ENCODE results near the gene LTBP4.
A peak's percentile ranks its signal among the peaks of the same experiment; 100 is the strongest.

- TF ChIP-seq, protein P1, sequence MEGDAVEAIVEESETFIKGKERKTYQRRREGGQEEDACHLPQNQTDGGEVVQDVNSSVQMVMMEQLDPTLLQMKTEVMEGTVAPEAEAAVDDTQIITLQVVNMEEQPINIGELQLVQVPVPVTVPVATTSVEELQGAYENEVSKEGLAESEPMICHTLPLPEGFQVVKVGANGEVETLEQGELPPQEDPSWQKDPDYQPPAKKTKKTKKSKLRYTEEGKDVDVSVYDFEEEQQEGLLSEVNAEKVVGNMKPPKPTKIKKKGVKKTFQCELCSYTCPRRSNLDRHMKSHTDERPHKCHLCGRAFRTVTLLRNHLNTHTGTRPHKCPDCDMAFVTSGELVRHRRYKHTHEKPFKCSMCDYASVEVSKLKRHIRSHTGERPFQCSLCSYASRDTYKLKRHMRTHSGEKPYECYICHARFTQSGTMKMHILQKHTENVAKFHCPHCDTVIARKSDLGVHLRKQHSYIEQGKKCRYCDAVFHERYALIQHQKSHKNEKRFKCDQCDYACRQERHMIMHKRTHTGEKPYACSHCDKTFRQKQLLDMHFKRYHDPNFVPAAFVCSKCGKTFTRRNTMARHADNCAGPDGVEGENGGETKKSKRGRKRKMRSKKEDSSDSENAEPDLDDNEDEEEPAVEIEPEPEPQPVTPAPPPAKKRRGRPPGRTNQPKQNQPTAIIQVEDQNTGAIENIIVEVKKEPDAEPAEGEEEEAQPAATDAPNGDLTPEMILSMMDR (IDR thresholded peaks at IDR 0.05; ENCODE audit: low read depth, low read length, poor library complexity, severe bottlenecking), result peak; percentile 35
- no peak for TF ChIP-seq EZH2phosphoT487 (IDR thresholded peaks at IDR 0.05; ENCODE audit: borderline replicate concordance, low read length)
These were observed 4.2 kb downstream of the LTBP4 start for GRCh38 chr19:40605216-40605971.
